Right lobe of liver (tissue), 4 donors: ENCODE results near the gene GRID1.

Experiments
- CTCF ChIP-seq, 4 donors: fragments of 200-600 bp in 3 of 4; fragments of 450-650 bp in 1 of 4; IDR thresholded peaks; one replicate each; pipeline versions ENCODE4 v1.5.1 to v1.8.0; 2016 to 2022; ENCODE audit warnings: antibody characterized with exemption in 4 of 4, mild to moderate bottlenecking in 2 of 4
- POLR2A ChIP-seq: fragments of 450-650 bp; IDR thresholded peaks from one replicate; pipeline ENCODE4 v1.6.1; 2017; ENCODE audit warnings: antibody characterized with exemption, mild to moderate bottlenecking
- donor health status: DM: no; HTN: no; CAD: no.
- donor health status: DM: no; HTN: no; CAD: no.
- donor health status: DM: no; HTN: yes; CAD: no.

GRCh38 chr10:85557706-85558105 is 808.9 kb downstream of the GRID1 start:
- no peak for TF ChIP-seq CTCF (IDR thresholded peaks at IDR 0.05)
- no peak for TF ChIP-seq POLR2A
